Liver (tissue), 9 donors: ENCODE results near the gene ABHD15. TPM values are rescaled to one million over a fixed set of nuclear protein-coding genes. Genes with fewer than 3 reads are reported as not detected.

ENCODE experiments used
- DNase-seq: peaks from one replicate; pipeline ENCODE4 v3.0.0-alpha.2; 2017; ENCODE audit warnings: low spot score
- H3K27ac ChIP-seq, 2 donors: one replicate each; pipeline ENCODE4 v1.7.0; 2013; ENCODE audit warnings: inconsistent platforms in 2 of 2, low read length in 2 of 2, control low read depth in 1 of 2, low read depth in 1 of 2, mild to moderate bottlenecking in 1 of 2
- H3K27me3 ChIP-seq, 4 donors: one replicate each; pipeline versions ENCODE4 v1.6.1 to v1.7.0; 2013; ENCODE audit warnings: low read length in 3 of 4, inconsistent platforms in 1 of 4, mild to moderate bottlenecking in 1 of 4, moderate library complexity in 1 of 4; ENCODE audit not compliant: control insufficient read depth in 4 of 4, insufficient read depth in 4 of 4
- H3K36me3 ChIP-seq, 4 donors: one replicate each; pipeline versions ENCODE4 v1.6.1 to v1.7.0; 2013; ENCODE audit warnings: low read length in 3 of 4, mild to moderate bottlenecking in 3 of 4, low read depth in 1 of 4, moderate library complexity in 1 of 4; ENCODE audit not compliant: control insufficient read depth in 4 of 4, insufficient read depth in 3 of 4
- H3K4me1 ChIP-seq, 4 donors: one replicate each; pipeline versions ENCODE4 v1.6.1 to v1.7.0; 2013; ENCODE audit warnings: low read length in 3 of 4, mild to moderate bottlenecking in 3 of 4, moderate library complexity in 1 of 4; ENCODE audit not compliant: control insufficient read depth in 4 of 4, insufficient read depth in 4 of 4
- H3K4me3 ChIP-seq, 3 donors: one replicate each; pipeline versions ENCODE4 v1.6.1 to v1.7.0; 2013; ENCODE audit warnings: low read length in 3 of 3, control low read depth in 1 of 3, low read depth in 1 of 3, mild to moderate bottlenecking in 1 of 3
- H3K9ac ChIP-seq, 2 donors: one replicate each; pipeline ENCODE4 v1.7.0; 2013; ENCODE audit warnings: low read length in 2 of 2, mild to moderate bottlenecking in 2 of 2, moderate library complexity in 2 of 2, control low read depth in 1 of 2, low read depth in 1 of 2
- H3K9me3 ChIP-seq, 4 donors: one replicate each; pipeline versions ENCODE4 v1.6.1 to v1.7.0; 2013; ENCODE audit warnings: low read length in 3 of 4; ENCODE audit not compliant: control insufficient read depth in 4 of 4
- CTCF ChIP-seq: fragments of 150-350 bp; IDR thresholded peaks from 2 replicates; pipeline ENCODE4 v1.5.1; 2017; ENCODE audit warnings: improper control_type of control experiment, low read depth, low read length; ENCODE audit not compliant: missing input control
- HNF4G ChIP-seq: IDR thresholded peaks from 2 replicates; pipeline ENCODE4 v1.6.1; 2016; ENCODE audit warnings: antibody characterized with exemption
- MAX ChIP-seq: IDR thresholded peaks from 2 replicates; pipeline ENCODE4 v1.6.1; 2016; ENCODE audit warnings: antibody characterized with exemption
- NR2F2 ChIP-seq: IDR thresholded peaks from 2 replicates; pipeline ENCODE4 v1.6.1; 2016; ENCODE audit warnings: antibody characterized with exemption
- RAD21 ChIP-seq, 2 donors: IDR thresholded peaks; 2 replicates each; pipeline ENCODE4 v1.6.1; 2016; ENCODE audit warnings: antibody characterized with exemption in 2 of 2, mild to moderate bottlenecking in 2 of 2
- RXRA ChIP-seq, 2 donors: IDR thresholded peaks; 2 replicates each; pipeline ENCODE4 v1.6.1; 2017 to 2018; ENCODE audit warnings: antibody characterized with exemption in 2 of 2, mild to moderate bottlenecking in 1 of 2
- ZBTB33 ChIP-seq: IDR thresholded peaks from 2 replicates; pipeline ENCODE4 v1.6.1; 2016; ENCODE audit warnings: antibody characterized with exemption
- WGBS: extraction: QIAGEN DNeasy Blood & Tissue Kit; methylation state at CpG from one replicate; pipeline ENCODE4 v1.1.7; 2013; 5-methylcytosine and 5-hydroxymethylcytosine counted together
- polyA plus RNA-seq, 2 donors: library from polyadenylated mRNA; stranded (reverse) in 1 of 2; unstranded in 1 of 2; fragments of 200-250 nt in 1 of 2; fragments of >200 nt in 1 of 2; fragmentation: Nextera tagmentation in 1 of 2; extraction: Ambion mirVana in 1 of 2; gene quantifications; one replicate each; pipeline versions ENCODE4 v1.2.1 to v1.2.3, GENCODE V29; 2013 to 2015
- total RNA-seq, 2 donors: library from RNA; depleted of rRNA; stranded (reverse); fragments of >200 nt; gene quantifications; one replicate each; pipeline ENCODE4 v1.2.3, GENCODE V29; 2014
- donor health status: healthy.
- donor health status: healthy.
- donor health status: healthy.
- donor health status: healthy.
- donor health status: healthy.

The ABHD15 gene
- total and polyA plus RNA-seq, 4 donors, result 5.6 to 25.7 (median 10.6) TPM

- DNase-seq, result no peak
- WGBS, result 89% methylated on average over 20 of the region's 20 CpGs
- H3K36me3 ChIP-seq, result peaks cover 0 to 15% (median 3%) of the 10 kb centered on the region in 4 donors
Measured at GRCh38 chr17:29581583-29582253, 14.9 kb upstream of the ABHD15 start.

GRCh38 chr17:29579866-29580771, 13.3 kb upstream of the ABHD15 start:
- no peak overlapping the region for H3K4me3 ChIP-seq
- peaks cover 2 to 4% (median 4%) of the 10 kb centered on the region in 4 donors for H3K4me1 ChIP-seq

More at GRCh38 chr17:29581583-29582253, 14.9 kb upstream of the ABHD15 start:
- Histone ChIP-seq H3K9ac (no peak overlapping the region), H3K4me1 (peaks cover 0 to 3% (median 0%) of the 10 kb centered on the region in 4 donors), H3K27me3 (no peaks in the 10 kb centered on the region), H3K9me3 (no peaks in the 10 kb centered on the region), H3K4me3 (no peak overlapping the region), H3K27ac (no peak overlapping the region)
- TF ChIP-seq MAX (no peak), HNF4G (no peak)

More at GRCh38 chr17:29579866-29580771, 13.3 kb upstream of the ABHD15 start:
- Histone ChIP-seq H3K36me3 (peaks cover 0 to 25% (median 5%) of the 10 kb centered on the region in 4 donors), H3K9me3 (no peaks in the 10 kb centered on the region), H3K27me3 (no peaks in the 10 kb centered on the region), H3K9ac (no peak overlapping the region), H3K27ac (no peak overlapping the region)
- peak; percentile 91 to 96 for TF ChIP-seq RAD21 (IDR thresholded peaks at IDR 0.05)
- TF ChIP-seq ZBTB33, result no peak
- peak; percentile 87 for TF ChIP-seq CTCF
- no peak for TF ChIP-seq NR2F2
- TF ChIP-seq RXRA (IDR thresholded peaks at IDR 0.05), result no peak
- 62% methylated on average over 15 of the region's 15 CpGs for WGBS
- peak; percentile 76 for DNase-seq
